GM12878 (cell line): ENCODE data around the gene IRAK2. TPM values are rescaled to one million over a fixed set of nuclear protein-coding genes. Genes with fewer than 3 reads are reported as not detected.

Source experiments
- ETV6 ChIP-seq, 2 experiments: fragments of 450-650 bp in 1 of 2; IDR thresholded peaks in 1 of 2; conservative IDR thresholded peaks in 1 of 2; 2 replicates each; pipeline ENCODE4 v1.6.1; 2014; ENCODE audit warnings: antibody characterized with exemption in 1 of 2, borderline replicate concordance in 1 of 2, low read depth in 1 of 2, mild to moderate bottlenecking in 1 of 2, moderate library complexity in 1 of 2
- FOXM1 ChIP-seq: IDR thresholded peaks from 2 replicates; pipeline ENCODE4 v1.6.1; 2012; ENCODE audit warnings: low read depth, mild to moderate bottlenecking, inconsistent platforms, low read length, moderate library complexity
- HCFC1 ChIP-seq: fragments of 150-350 bp; IDR thresholded peaks from 2 replicates; pipeline ENCODE4 v1.6.1; 2014; ENCODE audit warnings: low read length
- IRF4 ChIP-seq: IDR thresholded peaks from 2 replicates; pipeline ENCODE4 v1.6.1; 2011; ENCODE audit warnings: low read depth, low read length
- JUNB ChIP-seq: IDR thresholded peaks from 2 replicates; pipeline ENCODE4 v1.6.1; 2016; ENCODE audit warnings: antibody characterized with exemption, mild to moderate bottlenecking
- NFIC ChIP-seq: IDR thresholded peaks from 2 replicates; pipeline ENCODE4 v1.6.1; 2012; ENCODE audit warnings: low read depth, mild to moderate bottlenecking, inconsistent platforms, low read length, moderate library complexity
- RB1 ChIP-seq: fragments of 450-650 bp; formaldehyde crosslinking; IDR thresholded peaks from 2 replicates; pipeline ENCODE4 v1.6.1; 2017; ENCODE audit warnings: mild to moderate bottlenecking, borderline replicate concordance
- RUNX3 ChIP-seq: IDR thresholded peaks from 2 replicates; pipeline ENCODE4 v1.6.1; 2012; ENCODE audit warnings: low read length, inconsistent platforms
- TAF1 ChIP-seq: IDR thresholded peaks from 2 replicates; pipeline ENCODE4 v1.6.1; 2011; ENCODE audit warnings: mild to moderate bottlenecking, low read depth, low read length, borderline replicate concordance
- TCF7 ChIP-seq: IDR thresholded peaks from 2 replicates; pipeline ENCODE4 v1.6.1; 2014; ENCODE audit warnings: antibody characterized with exemption, borderline replicate concordance
- YBX1 ChIP-seq: fragments of 450-650 bp; IDR thresholded peaks from 2 replicates; pipeline ENCODE4 v1.6.1; 2016; ENCODE audit warnings: antibody characterized with exemption
- ZBTB4 ChIP-seq: fragments of 450-650 bp; formaldehyde crosslinking; IDR thresholded peaks from 2 replicates; pipeline ENCODE4 v1.4.0; 2022; ENCODE audit warnings: mild to moderate bottlenecking, moderate library complexity
- ZNF274 ChIP-seq: IDR thresholded peaks from one replicate; pipeline ENCODE4 v1.8.0; 2011; ENCODE audit not compliant: insufficient read length, insufficient read depth
- ZNF592 ChIP-seq: fragments of 450-650 bp; IDR thresholded peaks from 2 replicates; pipeline ENCODE4 v1.6.1; 2017; ENCODE audit warnings: mild to moderate bottlenecking, moderate library complexity
- ZNF687 ChIP-seq: fragments of 450-650 bp; IDR thresholded peaks from 2 replicates; pipeline ENCODE4 v1.6.1; 2017; ENCODE audit warnings: mild to moderate bottlenecking, moderate library complexity
- ZZZ3 ChIP-seq: IDR thresholded peaks from 2 replicates; pipeline ENCODE4 v1.6.1; 2011; ENCODE audit warnings: low read depth; ENCODE audit not compliant: control insufficient read depth, insufficient read length
- polyA plus RNA-seq, 11 experiments: library from polyadenylated mRNA; depleted of rRNA in 4 of 11; unstranded in 6 of 11; stranded (reverse) in 5 of 11; fragments of >200 nt; fragmentation: Nextera tagmentation in 4 of 11; fragmentation: Illumina TruSeq in 1 of 11; extraction: Ambion mirVana in 4 of 11; extraction: Trizol in 1 of 11; gene quantifications; 1 replicate in 1 of 11; 2 replicates in 10 of 11; pipeline versions ENCODE4 v1.2.1 to v1.2.3, GENCODE V29; 2011 to 2016; ENCODE audit warnings: inconsistent platforms in 2 of 11, missing spikeins in 2 of 11, low read depth in 1 of 11
- total RNA-seq, 4 experiments: library from RNA; depleted of rRNA in 3 of 4; stranded (reverse); fragments of >200 nt in 3 of 4; fragmentation: Illumina TruSeq in 1 of 4; extraction: Trizol in 1 of 4; gene quantifications; 2 replicates each; pipeline versions ENCODE4 v1.2.1 to v1.2.3, GENCODE V29; 2013 to 2021
- TF ChIP-seq, protein P1 (sequence below): IDR thresholded peaks from 2 replicates; pipeline ENCODE4 v1.6.1; 2012; ENCODE audit warnings: low read length, inconsistent platforms

The IRAK2 gene
- total and polyA plus RNA-seq, 10 of the 15 experiments (the other 5 are each of a cell fraction or from before 2014, with no cell fraction given), result 0.48 to 5.7 (median 4.5) TPM

- TF ChIP-seq ZBTB4 (CRISPR knock-in tag) (no peak), NFIC (peak; percentile 77; the same call in 1 of the 2 replicates), JUNB (peak; percentile 76), IRF4 (no peak), TCF7 (peak; percentile 77), RB1 (no peak), ZZZ3 (no peak), ETV6 (conservative IDR thresholded peaks at IDR 0.05 in 1 of 2, IDR thresholded peaks at IDR 0.05 in 1 of 2; ENCODE audit: borderline replicate concordance in 1 of 2, low read depth in 1 of 2) (peak in 1 of 2 experiments; percentile 80; a peak in 2 of 4 replicates), FOXM1 (peak; percentile 23; the same call in 1 of the 2 replicates), ZNF274 (no peak), ZNF592 (no peak), RUNX3 (peak; percentile 79), YBX1 (no peak), HCFC1 (no peak), ZNF687 (peak; percentile 58; the same call in 1 of the 2 replicates), TAF1 (no peak)
- TF ChIP-seq, protein P1, sequence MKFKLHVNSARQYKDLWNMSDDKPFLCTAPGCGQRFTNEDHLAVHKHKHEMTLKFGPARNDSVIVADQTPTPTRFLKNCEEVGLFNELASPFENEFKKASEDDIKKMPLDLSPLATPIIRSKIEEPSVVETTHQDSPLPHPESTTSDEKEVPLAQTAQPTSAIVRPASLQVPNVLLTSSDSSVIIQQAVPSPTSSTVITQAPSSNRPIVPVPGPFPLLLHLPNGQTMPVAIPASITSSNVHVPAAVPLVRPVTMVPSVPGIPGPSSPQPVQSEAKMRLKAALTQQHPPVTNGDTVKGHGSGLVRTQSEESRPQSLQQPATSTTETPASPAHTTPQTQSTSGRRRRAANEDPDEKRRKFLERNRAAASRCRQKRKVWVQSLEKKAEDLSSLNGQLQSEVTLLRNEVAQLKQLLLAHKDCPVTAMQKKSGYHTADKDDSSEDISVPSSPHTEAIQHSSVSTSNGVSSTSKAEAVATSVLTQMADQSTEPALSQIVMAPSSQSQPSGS, result peak; percentile 58; the same call in 1 of the 2 replicates
These were observed 63.7 kb downstream of the IRAK2 start (continued) for GRCh38 chr3:10228248-10228950.
